SU-DHL-6 (cell line): Measurements from ENCODE around the gene ZBTB42.

Experiments used
- H2AFZ ChIP-seq: fragments of 200-600 bp; sonication (generic); 2 replicates; pipeline ENCODE4 v1.6.1; 2014; ENCODE audit warnings: low read depth, mild to moderate bottlenecking, moderate library complexity, mixed read lengths, antibody characterized with exemption, low read length; ENCODE audit not compliant: severe bottlenecking
- H3F3A ChIP-seq: fragments of 200-600 bp; shearing (Covaris generic); 2 replicates; pipeline ENCODE4 v1.6.0; 2016; ENCODE audit warnings: antibody characterized with exemption, mild to moderate bottlenecking; ENCODE audit not compliant: insufficient read depth
- H3K27ac ChIP-seq: fragments of 200-600 bp; sonication (generic); 2 replicates; pipeline ENCODE4 v1.5.1; 2016; ENCODE audit warnings: low read depth, mild to moderate bottlenecking, low read length, moderate library complexity, mixed read lengths
- H3K27me3 ChIP-seq: fragments of 200-600 bp; sonication (generic), shearing (Covaris generic); 2 replicates; pipeline ENCODE4 v1.6.0; 2014; ENCODE audit warnings: mild to moderate bottlenecking, low read length
- H3K36me3 ChIP-seq: fragments of 200-600 bp; sonication (generic); 2 replicates; pipeline ENCODE4 v1.6.1; 2014; ENCODE audit warnings: mild to moderate bottlenecking, low read length, mixed read lengths
- H3K4me2 ChIP-seq: fragments of 300-600, 200-600 bp; shearing (Covaris generic), sonication (generic); 2 replicates; pipeline ENCODE4 v1.6.0; 2014; ENCODE audit warnings: low read length, low read depth, mild to moderate bottlenecking; ENCODE audit not compliant: poor library complexity, severe bottlenecking
- H3K4me3 ChIP-seq: fragments of 200-600 bp; sonication (generic); 2 replicates; pipeline ENCODE4 v1.5.1; 2014; ENCODE audit warnings: antibody characterized with exemption, low read length, mild to moderate bottlenecking, mixed read lengths; ENCODE audit not compliant: insufficient read depth, poor library complexity, severe bottlenecking
- H3K79me2 ChIP-seq: fragments of 200-600 bp; sonication (generic); 2 replicates; pipeline ENCODE4 v1.6.1; 2014; ENCODE audit warnings: mild to moderate bottlenecking, low read length, moderate library complexity; ENCODE audit not compliant: insufficient read depth
- H3K9ac ChIP-seq: fragments of 200-600 bp; sonication (generic); 2 replicates; pipeline ENCODE4 v1.7.0; 2014; ENCODE audit warnings: mild to moderate bottlenecking, low read length
- H3K9me2 ChIP-seq: fragments of 200-600 bp; sonication (generic); replicated peaks from 2 replicates; pipeline ENCODE4 v1.6.1; 2014; ENCODE audit warnings: low read length; ENCODE audit not compliant: insufficient read depth
- H3K9me3 ChIP-seq: fragments of 200-600 bp; sonication (generic); 2 replicates; pipeline ENCODE4 v1.6.1; 2014; ENCODE audit warnings: low read length, mixed read lengths; ENCODE audit not compliant: insufficient read depth
- H4K20me1 ChIP-seq: fragments of 200-600 bp; sonication (generic); 2 replicates; pipeline ENCODE4 v1.6.1; 2014; ENCODE audit warnings: low read depth, mild to moderate bottlenecking, antibody characterized with exemption, low read length, moderate library complexity, mixed read lengths
- CTCF ChIP-seq: fragments of 200-600 bp; sonication (generic); IDR thresholded peaks from one replicate; pipeline ENCODE4 v1.5.1; 2017; ENCODE audit warnings: antibody characterized with exemption, mild to moderate bottlenecking, low read length, moderate library complexity; ENCODE audit not compliant: insufficient read depth, poor library complexity, severe bottlenecking
- EZH2phosphoT487 ChIP-seq: fragments of 200-600 bp; sonication (generic), shearing (Covaris generic); conservative IDR thresholded peaks from 2 replicates; pipeline ENCODE4 v1.6.1; 2018; ENCODE audit warnings: mild to moderate bottlenecking, antibody characterized with exemption, low read length, moderate library complexity, mixed read lengths

The ZBTB42 gene

GRCh38 chr14:104822821-104823615 lies 22.1 kb downstream of the ZBTB42 start:
- Histone ChIP-seq H3F3A (no peaks in the 10 kb centered on the region), H3K9me2 (no peaks in the 10 kb centered on the region), H3K4me3 (no peak overlapping the region), H3K9ac (no peak overlapping the region), H3K4me2 (no peak overlapping the region), H3K27me3 (no peaks in the 10 kb centered on the region), H3K36me3 (no peaks in the 10 kb centered on the region), H3K27ac (no peak overlapping the region), H4K20me1 (no peaks in the 10 kb centered on the region), H2AFZ (no peak overlapping the region), H3K9me3 (no peaks in the 10 kb centered on the region), H3K79me2 (no peaks in the 10 kb centered on the region)
- TF ChIP-seq CTCF (no peak), EZH2phosphoT487 (no peak)

GRCh38 chr14:104824353-104824997 lies 23.6 kb downstream of the ZBTB42 start:
- H3K4me3 ChIP-seq, result no peak overlapping the region

GRCh38 chr14:104826189-104826860 lies 25.4 kb downstream of the ZBTB42 start:
- H3K27me3 ChIP-seq, result no peaks in the 10 kb centered on the region
- H2AFZ ChIP-seq, result no peak overlapping the region
- H3F3A ChIP-seq, result no peaks in the 10 kb centered on the region

More at GRCh38 chr14:104824353-104824997, 23.6 kb downstream of the ZBTB42 start:
- Histone ChIP-seq H2AFZ (no peak overlapping the region), H3K79me2 (no peaks in the 10 kb centered on the region), H3K9ac (no peak overlapping the region), H3K36me3 (no peaks in the 10 kb centered on the region), H3K27ac (no peak overlapping the region), H3K9me2 (no peaks in the 10 kb centered on the region), H3K4me2 (no peak overlapping the region), H4K20me1 (no peaks in the 10 kb centered on the region), H3F3A (no peaks in the 10 kb centered on the region), H3K27me3 (no peaks in the 10 kb centered on the region), H3K9me3 (no peaks in the 10 kb centered on the region)
- TF ChIP-seq EZH2phosphoT487, result no peak
- no peak for TF ChIP-seq CTCF

More at GRCh38 chr14:104826189-104826860, 25.4 kb downstream of the ZBTB42 start:
- Histone ChIP-seq H3K36me3 (no peaks in the 10 kb centered on the region), H3K79me2 (no peaks in the 10 kb centered on the region), H3K9me2 (no peaks in the 10 kb centered on the region), H3K9me3 (no peaks in the 10 kb centered on the region), H3K4me2 (peak overlapping the region; percentile 42), H3K27ac (no peak overlapping the region), H3K4me3 (peak overlapping the region; percentile 24), H4K20me1 (no peaks in the 10 kb centered on the region), H3K9ac (peak overlapping the region; percentile 31; the same call in 1 of the 2 replicates)
- peak; percentile 29 for TF ChIP-seq CTCF
- no peak for TF ChIP-seq EZH2phosphoT487
